ENCODE measurements around the gene PPM1A.

GRCh38 chr14:60317609-60318008 is 68.6 kb downstream of the PPM1A start:
- no peak for TF ChIP-seq EZH2 (IDR thresholded peaks at IDR 0.05; ENCODE audit: insufficient read depth, poor library complexity, severe bottlenecking)
- TF ChIP-seq EZH2phosphoT487 (IDR thresholded peaks at IDR 0.05; ENCODE audit: insufficient read depth, low read depth): no peak

Data from GM23248 (cell line).